ENCODE measurements around the gene KIF18A.

Gene KIF18A

DNA sequence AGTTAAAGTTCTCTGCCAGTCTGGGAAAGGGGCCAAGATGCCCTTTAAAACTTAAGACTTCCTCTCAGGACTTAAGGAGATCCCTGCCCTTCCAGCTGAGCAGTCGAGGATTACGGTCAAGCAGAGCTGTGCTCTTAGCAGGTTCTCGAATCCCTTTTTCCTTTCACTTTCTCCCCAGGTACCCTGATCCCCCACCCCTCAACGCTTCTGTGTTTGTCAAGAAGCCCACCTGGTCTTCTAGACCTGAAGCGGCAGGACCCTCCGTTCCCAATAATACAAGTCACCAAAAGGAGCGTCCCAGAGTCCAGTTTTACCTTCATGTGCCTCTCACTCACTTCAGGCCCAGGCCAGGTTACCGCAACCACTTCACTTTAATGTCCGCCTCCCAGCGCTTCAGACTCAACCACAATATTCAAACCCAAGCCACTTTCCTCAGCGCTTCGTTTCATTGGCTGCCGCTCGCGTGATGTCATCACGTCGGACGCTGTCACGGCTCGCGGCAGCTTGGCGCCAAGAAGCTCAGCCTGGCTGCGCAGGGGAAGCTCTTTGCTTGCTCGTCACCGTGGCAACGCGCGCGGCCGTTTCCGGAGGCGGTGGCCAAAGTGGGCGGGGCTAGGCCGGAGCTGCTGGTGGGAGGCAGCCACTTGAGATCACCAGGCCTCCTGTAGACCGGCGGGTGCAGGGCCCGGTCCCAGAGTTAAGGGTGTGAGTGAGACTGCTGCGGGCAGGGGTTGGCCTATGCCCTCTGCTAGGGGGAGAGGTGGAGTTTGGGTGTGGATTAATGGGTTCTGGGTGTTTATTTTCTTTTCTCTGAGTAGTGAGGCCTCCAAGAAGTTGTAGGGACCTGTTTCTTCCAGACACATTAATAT, at the start of gene KIF18A, which contains the start of gene METTL15:
KIF18A (minus strand) TSS at position 407 of the 869 bp plus-strand sequence. CDS start 10,209 bp downstream, outside the sequence.
METTL15 (plus strand) TSS at position 639 of the 869 bp plus-strand sequence. CDS start 4,947 bp downstream, outside the sequence.
- TF ChIP-seq GATA3 (IDR thresholded peaks at IDR 0.05; ENCODE audit: low read depth, low read length): no peak
- TF ChIP-seq GATA2 (IDR thresholded peaks at IDR 0.05; ENCODE audit: low read depth, low read length): no peak

DNA sequence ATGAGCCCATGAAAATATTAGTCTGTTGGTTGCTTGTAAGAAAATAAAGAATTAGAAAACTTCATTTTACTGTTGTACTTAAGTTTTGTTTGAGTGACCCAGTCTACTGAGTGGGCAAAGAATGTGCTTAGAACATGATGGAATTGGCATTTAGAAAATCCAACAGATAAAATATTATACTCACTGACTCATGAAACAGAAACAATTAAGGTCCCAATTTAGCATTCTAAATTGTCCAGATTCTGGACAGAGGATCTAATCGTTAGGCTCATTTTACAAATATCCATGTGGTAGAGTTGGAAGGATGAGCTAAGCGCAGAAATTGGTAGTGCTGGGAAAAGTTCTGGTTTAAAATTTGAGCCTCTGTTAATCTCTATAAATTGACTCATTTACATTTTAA, 45.6 kb upstream of the KIF18A start:
- TF ChIP-seq GATA2 (IDR thresholded peaks at IDR 0.05; ENCODE audit: low read depth, low read length): no peak
- TF ChIP-seq GATA3 (IDR thresholded peaks at IDR 0.05; ENCODE audit: low read depth, low read length): no peak

DNA sequence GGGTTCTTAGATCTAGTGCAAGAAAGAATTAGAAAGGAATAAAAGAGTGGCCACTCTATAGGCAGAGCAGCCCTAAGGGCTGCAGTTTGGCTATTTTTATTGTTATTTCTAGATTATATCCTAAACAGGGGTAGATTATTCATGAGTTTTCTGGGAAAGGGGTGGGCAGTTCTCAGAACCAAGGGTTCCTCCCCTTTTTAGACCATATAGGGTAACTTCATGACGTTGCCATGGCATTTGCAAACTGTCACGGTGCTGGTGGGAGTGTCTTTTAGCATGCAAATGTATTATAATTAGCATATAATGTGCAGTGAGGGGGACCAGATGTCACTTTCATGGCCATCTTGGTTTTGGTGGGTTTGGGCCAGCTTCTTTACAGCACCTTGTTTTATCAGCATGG, 44.8 kb upstream of the KIF18A start:
- TF ChIP-seq GATA3 (IDR thresholded peaks at IDR 0.05; ENCODE audit: low read depth, low read length) (no peak), GATA2 (IDR thresholded peaks at IDR 0.05; ENCODE audit: low read depth, low read length) (no peak)

DNA sequence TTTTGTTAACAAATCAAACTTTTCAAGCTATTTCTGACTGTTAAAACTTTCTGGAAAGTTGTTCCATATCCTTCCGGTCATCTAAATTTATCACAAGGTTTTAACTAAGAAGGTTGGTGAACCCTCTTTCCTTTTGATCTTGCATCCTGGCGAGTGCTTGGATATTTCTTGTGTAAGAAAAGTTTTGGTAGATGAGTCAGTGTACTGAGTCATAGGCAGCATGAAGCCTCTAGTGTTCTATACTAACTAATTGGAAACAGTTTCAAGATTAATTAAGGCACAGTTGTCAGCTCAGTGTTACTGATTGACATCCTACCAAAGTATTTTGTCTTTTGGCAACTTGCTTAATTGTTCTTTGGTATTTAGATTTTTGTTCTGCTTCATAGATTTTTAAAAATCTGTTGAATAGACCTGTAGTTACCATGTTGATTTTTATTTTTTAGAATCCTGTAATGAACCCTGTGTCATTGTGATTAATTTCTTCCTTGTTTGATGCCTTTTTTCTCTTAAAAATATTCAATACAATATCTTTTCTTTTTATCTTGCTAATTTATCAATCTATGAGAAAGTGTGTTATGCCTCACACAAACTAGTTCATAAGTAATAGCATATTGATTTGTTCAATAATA, 38.3 kb upstream of the KIF18A start:
- TF ChIP-seq GATA3 (IDR thresholded peaks at IDR 0.05; ENCODE audit: low read depth, low read length) (no peak), GATA2 (IDR thresholded peaks at IDR 0.05; ENCODE audit: low read depth, low read length) (no peak)

DNA sequence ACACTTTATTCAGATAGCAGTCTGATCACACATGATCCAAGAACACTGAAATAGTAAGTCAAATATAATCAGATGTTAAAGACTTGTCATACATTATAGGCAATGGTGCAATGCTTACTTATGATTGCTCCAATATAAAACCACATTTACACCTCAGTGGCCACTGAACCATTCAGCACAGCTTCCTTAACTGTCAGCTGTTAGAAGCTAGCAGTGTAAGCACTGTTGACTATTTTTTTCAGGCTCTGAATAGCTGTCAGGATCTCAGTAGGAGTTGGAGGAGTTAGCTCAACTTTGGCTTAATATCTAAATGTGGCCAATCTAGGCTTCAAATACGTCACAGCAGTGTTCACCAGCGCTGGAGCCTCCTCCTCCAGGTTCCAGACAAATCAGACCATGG, 36.9 kb upstream of the KIF18A start:
- no peak for TF ChIP-seq GATA3 (IDR thresholded peaks at IDR 0.05; ENCODE audit: low read depth, low read length)
- TF ChIP-seq GATA2 (IDR thresholded peaks at IDR 0.05; ENCODE audit: low read depth, low read length): no peak

DNA sequence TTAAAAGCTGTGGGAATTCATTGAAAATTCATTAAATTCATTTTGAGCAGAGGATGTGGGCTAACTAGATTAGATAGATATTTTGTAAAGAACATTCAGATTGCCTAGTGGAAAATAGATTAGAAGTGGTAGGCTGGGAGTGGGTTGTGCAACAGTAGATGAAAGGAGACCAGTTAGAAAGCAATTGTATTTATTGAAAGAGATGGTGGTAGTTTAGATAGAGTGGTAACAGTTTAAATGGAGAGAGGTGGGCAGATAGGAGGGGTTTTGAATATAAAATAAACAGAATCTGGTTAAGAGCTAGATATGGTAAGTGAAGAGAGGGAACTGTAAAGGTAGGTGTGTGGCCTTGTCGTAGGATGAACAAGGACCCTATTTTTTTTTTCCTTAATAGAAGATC, 34.8 kb upstream of the KIF18A start:
- TF ChIP-seq GATA3 (IDR thresholded peaks at IDR 0.05; ENCODE audit: low read depth, low read length) (no peak), GATA2 (IDR thresholded peaks at IDR 0.05; ENCODE audit: low read depth, low read length) (no peak)

DNA sequence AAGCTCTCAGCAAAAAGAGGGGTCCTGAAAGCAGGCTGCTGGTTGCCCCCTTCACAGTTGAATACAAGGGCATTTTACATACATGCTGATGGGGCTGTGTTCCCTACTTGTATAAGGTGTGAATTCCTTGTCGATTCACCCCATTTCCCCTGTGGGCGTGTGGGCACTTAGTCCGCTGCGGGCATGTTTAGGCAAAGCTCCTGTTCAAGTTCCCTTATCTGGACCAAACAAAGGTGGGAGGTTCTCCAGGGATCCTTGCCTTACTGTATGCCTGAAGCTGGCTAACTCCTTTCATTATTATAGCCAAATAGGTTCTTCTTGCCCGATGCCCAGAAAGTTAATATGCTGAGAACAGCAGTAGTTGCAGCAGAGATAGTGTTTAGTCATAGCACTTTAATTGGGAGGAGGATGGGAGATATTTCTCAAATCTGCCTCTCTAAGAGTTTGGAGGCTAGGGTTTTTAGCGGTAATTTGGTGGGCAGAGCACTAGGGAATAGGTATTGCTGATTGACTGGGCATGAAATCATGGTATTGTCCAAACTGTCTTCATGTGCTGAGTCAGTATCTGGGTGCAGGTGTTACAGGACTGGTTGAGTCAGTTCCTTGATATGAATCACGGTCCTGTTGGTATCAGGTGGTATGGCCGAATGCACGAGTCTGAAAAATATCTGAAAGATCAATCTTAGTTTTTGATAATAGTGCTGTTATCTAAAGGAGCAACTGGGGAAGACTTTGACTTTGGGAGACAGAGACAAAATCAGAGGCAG, 32.9 kb upstream of the KIF18A start:
- TF ChIP-seq GATA3 (IDR thresholded peaks at IDR 0.05; ENCODE audit: low read depth, low read length) (no peak), GATA2 (IDR thresholded peaks at IDR 0.05; ENCODE audit: low read depth, low read length) (no peak)

DNA sequence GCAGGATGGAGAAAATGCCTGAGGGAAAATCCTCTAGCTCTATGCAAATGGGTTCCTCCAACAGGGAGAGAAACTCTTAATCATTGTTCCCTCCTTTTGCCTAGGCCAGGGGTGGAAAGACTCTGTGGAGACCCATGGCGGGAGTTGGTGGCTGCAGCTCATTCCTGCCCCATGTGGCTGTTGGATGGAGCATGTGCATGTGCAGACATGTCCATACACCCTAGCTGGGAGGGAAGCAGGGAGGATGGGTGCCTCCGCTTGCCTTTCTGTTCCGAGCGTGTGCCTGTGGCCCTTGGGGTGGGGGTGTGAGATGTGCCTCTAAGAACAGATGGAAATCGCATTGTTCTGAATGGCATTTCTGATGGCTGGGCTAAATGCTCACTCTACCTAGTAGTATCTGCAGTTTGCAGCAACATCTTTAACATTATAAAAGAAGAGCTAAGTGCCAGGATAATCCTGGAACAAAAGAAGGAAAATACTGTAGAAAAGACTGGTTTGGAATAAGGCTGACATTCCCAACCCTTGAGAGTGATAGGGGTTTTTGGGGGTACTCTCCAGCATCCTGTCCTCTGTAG, 32.0 kb upstream of the KIF18A start:
- TF ChIP-seq GATA2 (IDR thresholded peaks at IDR 0.05; ENCODE audit: low read depth, low read length) (no peak), GATA3 (IDR thresholded peaks at IDR 0.05; ENCODE audit: low read depth, low read length) (no peak)

DNA sequence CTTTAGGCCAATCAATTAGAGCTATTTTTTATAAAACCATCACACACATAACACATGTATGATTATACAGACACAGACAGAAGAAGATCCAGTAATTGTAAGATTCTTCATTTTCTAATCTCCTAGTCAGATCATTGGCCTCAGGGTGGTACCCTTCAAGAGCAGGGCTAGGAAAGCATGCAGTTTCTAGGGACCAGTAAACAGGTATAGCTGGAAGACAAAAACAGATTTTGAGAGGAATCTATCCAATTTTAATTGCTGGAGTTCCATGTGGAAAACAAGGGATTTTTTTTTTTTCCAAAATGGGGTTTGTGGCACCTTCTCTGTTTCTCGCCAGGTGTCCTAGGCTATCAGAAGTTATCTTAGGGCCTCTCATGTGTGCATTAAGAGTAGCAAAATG, 29.9 kb upstream of the KIF18A start:
- no peak for TF ChIP-seq GATA2 (IDR thresholded peaks at IDR 0.05; ENCODE audit: low read depth, low read length)
- no peak for TF ChIP-seq GATA3 (IDR thresholded peaks at IDR 0.05; ENCODE audit: low read depth, low read length)

DNA sequence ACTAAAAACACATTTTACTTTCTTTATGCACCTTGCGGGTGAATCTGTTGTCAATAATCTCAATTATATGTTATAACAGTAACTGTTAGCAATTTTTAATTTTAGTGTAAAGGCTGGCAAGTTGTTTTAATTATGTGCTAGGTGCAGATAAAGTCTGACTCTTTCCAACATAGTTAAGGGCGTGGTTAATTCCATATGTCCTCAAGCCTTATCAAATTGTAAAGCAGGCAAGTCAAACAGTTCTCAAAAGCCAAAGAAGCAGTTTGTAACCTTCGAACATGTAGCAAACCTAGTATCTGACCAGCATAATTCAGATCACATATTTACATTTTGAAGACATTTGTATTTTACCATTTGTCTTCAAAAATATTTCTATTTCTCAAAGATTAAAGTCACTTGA, 29.4 kb upstream of the KIF18A start:
- TF ChIP-seq GATA2 (IDR thresholded peaks at IDR 0.05; ENCODE audit: low read depth, low read length): no peak
- no peak for TF ChIP-seq GATA3 (IDR thresholded peaks at IDR 0.05; ENCODE audit: low read depth, low read length)

DNA sequence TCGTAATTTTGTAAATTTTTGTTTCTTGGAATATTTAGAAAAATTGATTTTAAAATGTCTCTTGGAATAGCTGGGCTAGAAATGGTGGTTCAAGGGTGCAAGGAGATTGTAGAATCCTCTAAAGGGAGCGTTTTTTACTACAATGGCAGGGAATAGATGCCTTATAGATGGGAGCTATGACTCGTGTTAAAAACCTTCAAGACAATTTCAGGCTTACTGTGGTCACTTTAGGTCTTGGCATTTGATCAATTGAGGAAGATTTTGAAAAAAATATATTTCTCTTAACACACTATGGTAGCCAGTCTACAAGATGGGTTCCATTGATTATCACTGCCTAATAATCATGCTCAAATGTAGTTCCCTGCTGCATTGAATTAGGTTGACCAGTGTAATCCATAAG, 25.2 kb upstream of the KIF18A start:
- TF ChIP-seq GATA3 (IDR thresholded peaks at IDR 0.05; ENCODE audit: low read depth, low read length) (no peak), GATA2 (IDR thresholded peaks at IDR 0.05; ENCODE audit: low read depth, low read length) (no peak)

DNA sequence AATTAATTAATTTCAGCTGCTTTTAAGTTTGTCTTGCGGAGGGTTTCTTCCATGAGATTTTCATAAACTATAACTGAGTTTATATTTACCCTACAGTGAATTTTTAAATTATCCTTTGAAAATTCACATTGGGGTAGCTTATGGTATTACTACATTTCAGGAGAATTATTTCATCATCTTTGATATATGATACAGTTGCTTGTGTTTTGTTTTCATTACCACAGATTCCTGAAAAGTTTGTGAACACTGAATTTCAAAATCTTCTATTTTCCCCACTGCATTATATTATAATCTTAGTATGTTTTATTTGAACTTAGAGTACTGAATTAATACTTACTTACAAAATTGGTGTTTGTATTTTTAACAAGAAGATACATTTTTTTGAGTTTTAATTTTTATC, 24.6 kb upstream of the KIF18A start:
- TF ChIP-seq GATA3 (IDR thresholded peaks at IDR 0.05; ENCODE audit: low read depth, low read length) (no peak), GATA2 (IDR thresholded peaks at IDR 0.05; ENCODE audit: low read depth, low read length) (no peak)

DNA sequence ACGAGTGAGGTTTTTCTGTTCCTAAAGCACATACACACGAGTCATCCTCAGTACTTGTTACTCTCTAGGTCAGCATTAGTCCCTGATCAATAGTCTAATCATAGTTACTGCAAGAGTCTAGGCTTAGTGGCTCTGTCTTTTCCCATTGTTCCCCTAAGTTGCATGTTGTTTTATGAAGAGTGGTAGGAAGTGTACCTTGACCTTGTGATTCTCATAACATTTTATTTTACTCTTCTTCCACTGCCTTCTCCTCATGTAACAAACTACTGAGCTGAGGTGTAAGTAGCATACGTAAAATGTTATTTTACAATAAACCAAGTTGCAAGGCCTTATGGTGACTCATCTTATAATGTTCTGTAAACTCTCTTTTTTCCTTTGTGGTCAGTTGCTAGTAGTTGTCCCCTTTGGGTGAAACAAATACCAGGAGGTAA, 15.2 kb upstream of the KIF18A start:
- no peak for TF ChIP-seq GATA2 (IDR thresholded peaks at IDR 0.05; ENCODE audit: low read depth, low read length)
- no peak for TF ChIP-seq GATA3 (IDR thresholded peaks at IDR 0.05; ENCODE audit: low read depth, low read length)

DNA sequence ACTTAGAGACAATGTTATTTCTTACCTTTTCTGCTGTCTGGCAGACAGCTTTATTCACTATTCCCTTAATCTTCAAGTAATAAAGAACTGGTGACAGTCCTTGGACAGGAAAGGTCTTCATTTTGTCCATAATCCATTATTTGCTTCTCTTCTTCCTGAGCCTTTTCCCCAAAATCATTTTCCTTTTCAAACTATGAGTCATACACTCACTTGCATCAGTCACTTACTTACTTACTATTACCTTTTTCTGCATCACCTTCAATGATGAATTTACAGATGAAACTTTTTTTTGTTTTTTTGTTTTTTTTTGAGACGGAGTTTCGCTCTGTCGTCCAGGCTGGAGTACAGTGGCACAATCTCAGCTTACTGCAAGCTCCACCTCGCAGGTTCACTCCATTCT, 9.8 kb upstream of the KIF18A start:
- TF ChIP-seq GATA2 (IDR thresholded peaks at IDR 0.05; ENCODE audit: low read depth, low read length): no peak
- no peak for TF ChIP-seq GATA3 (IDR thresholded peaks at IDR 0.05; ENCODE audit: low read depth, low read length)

Measured in SH-SY5Y (cell line).